Activated CD4-positive, alpha-beta T cell treated with anti-CD3 and anti-CD28 coated beads for 4 hours (primary cell): ENCODE results near the gene CRYBA4.
A peak's percentile ranks its signal among the peaks of the same experiment; 100 is the strongest.

ENCODE experiments used
- DNase-seq, 2 donors: peaks; one replicate each; pipeline ENCODE4 v3.0.0-alpha.2; 2020

Gene CRYBA4

GRCh38 chr22:26662160-26662559 is 40.4 kb downstream of the CRYBA4 start:
- no peak for DNase-seq

GRCh38 chr22:26663374-26663923 is 41.7 kb downstream of the CRYBA4 start:
- no peak for DNase-seq

GRCh38 chr22:26665813-26666231 is 44.1 kb downstream of the CRYBA4 start:
- no peak for DNase-seq

- no peak for DNase-seq
Measured at GRCh38 chr22:26667140-26667539, 45.4 kb downstream of the CRYBA4 start.

- DNase-seq = no peak
Measured at GRCh38 chr22:26669060-26669481, 47.3 kb downstream of the CRYBA4 start.

- DNase-seq = no peak
Measured at GRCh38 chr22:26670459-26670858, 48.7 kb downstream of the CRYBA4 start.

- peak; percentile 59 to 72 for DNase-seq
Measured at GRCh38 chr22:26671317-26672059, 49.7 kb downstream of the CRYBA4 start.

GRCh38 chr22:26672060-26672471 is 50.3 kb downstream of the CRYBA4 start:
- no peak for DNase-seq

- DNase-seq = peak; percentile 87 to 88
Measured at GRCh38 chr22:26672590-26673468, 51.1 kb downstream of the CRYBA4 start.

GRCh38 chr22:26673486-26673885 is 51.7 kb downstream of the CRYBA4 start:
- DNase-seq = peak; percentile 26 to 35

GRCh38 chr22:26674211-26675190 is 52.7 kb downstream of the CRYBA4 start:
- peak in 1 of 2 donors; percentile 25 for DNase-seq

- no peak for DNase-seq
Measured at GRCh38 chr22:26675687-26676268, 54.0 kb downstream of the CRYBA4 start.

- no peak for DNase-seq
Measured at GRCh38 chr22:26677217-26677616, 55.5 kb downstream of the CRYBA4 start.

GRCh38 chr22:26679003-26679629 is 57.4 kb downstream of the CRYBA4 start:
- DNase-seq = peak; percentile 48 to 68
